ENCODE measurements around the gene PAPPA2.

PAPPA2 gene

DNA sequence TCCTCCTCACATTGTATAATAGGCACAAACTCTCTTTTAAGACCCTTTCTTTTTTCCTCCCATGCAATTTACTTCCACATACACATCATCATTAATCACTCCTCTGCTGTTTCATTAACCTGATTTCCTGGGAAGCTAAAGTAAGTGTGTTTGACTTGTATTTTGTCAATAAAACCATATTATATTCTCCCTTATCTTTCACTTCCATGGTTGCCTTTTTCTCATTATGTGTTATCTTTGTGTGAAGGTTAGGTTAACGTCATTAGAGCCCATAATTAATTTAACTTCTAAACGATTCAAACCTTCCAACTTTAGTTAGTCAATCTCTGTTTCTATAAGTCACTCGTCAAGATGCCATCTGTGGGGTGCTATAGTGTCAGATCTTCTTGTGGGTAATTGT lies 313.0 kb downstream of the PAPPA2 start:
- no peak for DNase-seq
- intact Hi-C loops (cut with DNase I): no loop called here

- no peak for DNase-seq
- intact Hi-C loops (cut with DNase I): no loop called here
Measured at GRCh38 chr1:176778056-176778455, 315.1 kb downstream of the PAPPA2 start.

- no peak for DNase-seq
- intact Hi-C loops (cut with DNase I): no loop called here
Measured at GRCh38 chr1:176779992-176780328, 317.0 kb downstream of the PAPPA2 start.

DNA sequence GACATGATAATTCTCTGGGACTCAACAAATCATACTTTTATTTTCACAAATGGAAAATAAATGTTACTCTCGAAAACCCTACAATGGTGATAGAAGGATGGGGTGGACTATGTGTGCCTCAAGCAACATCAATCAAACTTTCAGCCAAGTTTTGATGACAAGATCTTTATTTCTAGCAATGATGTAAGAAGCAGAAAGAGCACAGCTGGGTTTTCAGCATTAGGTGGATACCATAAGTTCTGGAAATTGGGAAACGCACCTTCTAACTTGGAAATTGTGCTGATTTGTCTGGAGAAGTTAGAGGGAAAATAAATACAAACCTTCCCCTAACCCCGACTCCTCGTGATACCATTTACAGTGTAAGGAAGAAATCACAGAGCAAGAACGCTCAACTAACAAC lies 320.3 kb downstream of the PAPPA2 start:
- no peak for DNase-seq
- intact Hi-C loops (cut with DNase I): no loop called here

- DNase-seq: no peak
- intact Hi-C loops (cut with DNase I): no loop called here
Measured at GRCh38 chr1:176785056-176785455, 322.1 kb downstream of the PAPPA2 start.

DNA sequence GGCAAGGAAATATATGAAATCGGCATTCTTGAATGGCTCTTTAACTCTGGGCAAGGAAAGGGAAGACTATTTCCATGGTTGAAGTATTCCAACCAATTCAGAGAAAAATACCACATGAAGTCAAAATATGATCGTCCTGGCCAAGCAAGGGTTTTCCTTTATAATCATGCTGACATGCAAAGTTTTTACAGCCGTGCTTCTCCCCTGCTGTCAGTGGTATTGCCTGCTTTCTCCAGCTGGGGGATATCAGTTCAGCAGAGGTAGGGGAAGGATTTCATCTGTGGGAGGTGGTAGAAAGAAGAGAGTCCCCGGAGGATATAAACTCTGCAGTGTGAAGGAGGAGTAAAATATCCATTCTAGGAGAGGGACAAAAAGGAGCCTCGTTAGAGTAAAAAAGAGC lies 322.8 kb downstream of the PAPPA2 start:
- DNase-seq: no peak
- intact Hi-C loops (cut with DNase I): no loop called here

DNA sequence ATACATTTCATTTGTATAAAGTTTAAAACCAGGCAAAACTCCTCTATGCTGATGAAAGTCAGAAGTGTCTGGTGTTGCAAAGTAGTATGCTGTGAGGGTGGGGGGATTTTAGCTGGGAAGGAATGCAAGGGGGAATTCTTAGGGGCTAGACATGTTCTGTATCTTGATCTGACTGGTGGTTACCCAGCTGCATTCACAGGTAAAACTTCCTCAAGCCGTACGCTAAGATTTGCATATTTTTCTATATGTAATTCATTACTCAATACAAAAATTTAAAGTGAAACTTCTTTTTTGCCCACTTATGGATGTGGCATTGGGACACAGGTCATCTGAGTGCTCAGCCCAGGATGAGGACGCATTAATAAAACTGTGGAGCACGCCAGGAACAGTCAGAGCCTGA lies 323.3 kb downstream of the PAPPA2 start:
- intact Hi-C loops (cut with DNase I): no loop called here
- no peak for DNase-seq

GRCh38 chr1:176789571-176790090 lies 326.7 kb downstream of the PAPPA2 start:
- intact Hi-C loops (cut with DNase I): no loop called here
- no peak for DNase-seq

DNA sequence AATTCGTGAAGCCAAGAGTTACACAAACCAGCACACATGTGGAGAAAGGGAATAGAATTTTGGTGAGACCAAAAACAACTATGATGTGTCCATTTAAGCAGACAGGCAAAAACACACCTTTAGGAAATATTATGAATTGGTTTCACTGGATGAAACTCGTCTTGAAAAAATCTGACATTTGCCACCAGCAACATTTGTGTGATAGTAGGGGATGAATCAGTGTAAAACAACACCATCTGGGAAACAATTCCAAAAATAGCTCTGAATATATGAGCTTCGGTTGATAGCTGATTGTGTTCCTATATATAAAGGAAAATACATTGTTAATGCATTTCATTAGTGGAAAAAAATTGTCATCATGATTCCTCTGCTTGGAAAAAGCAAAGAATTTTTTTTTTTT lies 327.8 kb downstream of the PAPPA2 start:
- intact Hi-C loops (cut with DNase I): no loop called here

DNA sequence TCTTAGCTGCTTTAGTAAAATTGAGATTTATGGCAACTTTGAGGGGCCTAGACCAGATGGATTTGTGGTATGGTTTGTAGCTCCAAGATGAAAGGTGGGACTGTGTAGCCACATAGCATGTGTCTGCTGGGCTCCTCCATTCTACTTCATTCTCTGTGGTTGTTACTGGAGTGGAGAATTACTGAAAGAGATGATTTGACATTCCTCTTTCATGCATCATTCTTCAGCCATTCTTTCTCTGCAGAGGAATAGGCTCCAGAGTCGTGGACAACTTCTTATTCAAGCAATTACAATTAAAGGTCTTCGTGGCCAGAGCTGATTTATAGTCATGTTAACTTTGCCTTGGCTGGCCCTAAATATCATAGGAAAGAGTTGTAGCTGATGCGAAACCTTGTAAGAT lies 328.9 kb downstream of the PAPPA2 start:
- DNase-seq: no peak
- intact Hi-C loops (cut with DNase I): no loop called here

More for the DNA sequence above, 327.8 kb downstream of the PAPPA2 start:
- DNase-seq: no peak

GRCh38 chr1:176794897-176795508 lies 332.0 kb downstream of the PAPPA2 start:
- DNase-seq: no peak
- intact Hi-C loops (cut with DNase I): no loop called here

- intact Hi-C loops (cut with DNase I): no loop called here
- DNase-seq: no peak
Measured at GRCh38 chr1:176795929-176796328, 333.0 kb downstream of the PAPPA2 start.

DNA sequence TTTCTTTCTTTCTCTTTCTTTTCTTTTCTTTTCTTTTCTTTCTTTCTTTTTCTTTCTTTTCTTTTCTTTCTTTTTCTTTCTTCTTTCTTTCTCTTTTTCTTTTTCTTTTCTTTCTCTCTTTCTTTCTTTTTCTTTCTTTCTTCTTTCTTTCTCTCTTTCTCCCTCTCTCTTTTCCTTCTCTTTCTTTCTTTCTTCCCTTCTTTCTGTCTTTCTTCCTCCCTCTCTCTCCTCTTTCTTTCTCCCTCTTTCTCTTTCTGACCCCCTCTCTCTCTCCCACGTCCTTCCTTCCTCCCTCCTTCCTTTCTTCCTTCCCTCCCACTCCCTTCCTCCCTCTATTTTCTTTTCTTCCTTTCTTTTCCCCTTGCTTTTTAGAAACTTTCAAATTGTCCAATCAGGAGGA lies 333.6 kb downstream of the PAPPA2 start:
- intact Hi-C loops (cut with DNase I): no loop called here
- no peak for DNase-seq

- DNase-seq: no peak
- intact Hi-C loops (cut with DNase I): no loop called here
Measured at GRCh38 chr1:176799327-176799726, 336.4 kb downstream of the PAPPA2 start.

DNA sequence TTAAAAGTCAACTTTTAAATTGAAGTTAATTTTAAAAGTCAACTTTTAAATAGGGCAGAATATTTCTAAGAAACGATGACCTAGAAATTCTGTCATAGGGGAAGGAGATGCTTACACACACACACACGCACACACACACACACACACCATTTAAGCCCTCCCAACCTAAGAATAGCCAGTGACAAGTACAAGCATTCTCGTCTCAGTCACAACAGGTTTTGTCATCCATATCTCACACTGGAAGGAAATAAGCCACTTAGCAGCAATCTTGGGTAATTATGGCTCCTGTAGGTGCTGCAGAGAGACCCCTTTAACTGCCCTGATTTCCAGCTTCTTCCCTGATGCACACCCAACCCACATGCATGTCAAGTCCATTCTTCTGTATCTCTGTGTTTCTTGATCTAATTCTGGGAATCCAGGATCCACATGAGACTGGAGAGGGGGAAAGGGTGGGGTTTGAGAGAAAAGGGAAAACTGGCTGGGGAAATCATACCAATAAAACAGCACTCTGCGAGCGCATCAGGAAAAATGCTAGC lies 338.1 kb downstream of the PAPPA2 start:
- DNase-seq: no peak
- intact Hi-C loops (cut with DNase I): no loop called here

DNA sequence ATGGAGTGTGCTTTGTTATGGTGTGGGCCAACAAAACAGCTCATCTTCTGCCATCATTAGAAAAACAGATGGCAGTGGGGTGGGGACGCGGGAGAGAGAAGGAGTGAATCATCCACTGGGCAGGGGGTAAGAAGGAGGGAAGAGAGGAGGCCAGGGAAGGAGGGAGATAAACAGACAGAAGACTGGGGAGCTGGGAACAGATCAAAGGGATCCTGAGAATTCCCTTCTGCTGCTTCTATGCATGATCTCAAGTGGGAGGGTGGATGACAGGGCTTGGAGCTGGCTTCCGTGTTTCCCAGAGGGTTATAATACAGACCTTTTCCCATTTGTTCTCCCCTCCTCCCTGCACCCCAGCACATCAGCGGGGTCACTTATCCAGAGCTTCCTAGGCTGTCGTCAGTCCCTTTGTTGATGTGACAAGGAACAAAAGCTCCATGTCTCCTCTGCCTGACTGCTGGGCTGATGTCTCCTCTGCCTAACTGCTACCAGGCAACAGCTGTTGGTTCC lies 338.6 kb downstream of the PAPPA2 start:
- no peak for DNase-seq
- intact Hi-C loops (cut with DNase I): no loop called here

DNA sequence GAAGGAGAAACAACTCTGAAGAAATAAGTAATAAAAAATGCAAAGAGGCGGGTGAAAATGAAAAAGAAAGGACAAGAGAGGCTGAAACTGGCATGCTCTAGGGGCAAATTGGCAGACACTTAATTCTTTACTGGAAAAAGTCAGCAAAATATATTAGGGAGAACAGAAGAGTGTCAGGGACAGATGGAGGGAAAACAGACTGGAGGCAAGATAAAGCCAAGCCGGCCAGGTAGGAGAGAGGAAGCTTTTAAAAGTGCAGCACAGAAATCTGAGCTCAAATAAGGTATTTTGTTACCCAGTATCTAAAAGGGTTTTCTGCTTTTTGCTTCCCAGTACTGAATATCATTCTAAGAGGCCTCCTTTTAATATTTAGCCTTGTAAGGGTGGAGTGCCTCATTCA lies 339.3 kb downstream of the PAPPA2 start:
- no peak for DNase-seq
- intact Hi-C loops (cut with DNase I): no loop called here

GRCh38 chr1:176803042-176803441 lies 340.1 kb downstream of the PAPPA2 start:
- intact Hi-C loops (cut with DNase I): no loop called here
- DNase-seq: no peak

GRCh38 chr1:176803596-176803995 lies 340.6 kb downstream of the PAPPA2 start:
- intact Hi-C loops (cut with DNase I): no loop called here
- no peak for DNase-seq

DNA sequence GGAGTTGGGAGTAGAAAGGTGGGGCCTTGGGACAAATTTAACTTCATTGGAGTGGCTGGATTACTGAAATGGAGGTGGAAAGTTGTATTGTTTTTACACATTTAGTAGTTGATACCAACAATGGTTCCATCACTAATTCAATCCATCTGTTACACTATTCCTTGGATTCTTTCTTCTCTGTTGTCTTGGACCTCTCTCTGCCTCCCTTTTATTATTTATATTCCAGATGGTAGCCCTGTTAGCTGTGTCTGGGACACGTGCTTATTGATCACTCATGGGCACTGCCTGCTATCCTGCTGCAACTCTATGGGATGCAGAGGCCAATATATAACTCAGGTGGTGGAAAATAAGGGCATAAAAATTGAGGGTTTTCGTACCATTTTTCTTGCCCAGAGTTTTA lies 346.3 kb downstream of the PAPPA2 start:
- no peak for DNase-seq
- intact Hi-C loops (cut with DNase I): no loop called here

GRCh38 chr1:176811511-176812288 lies 348.7 kb downstream of the PAPPA2 start:
- no peak for DNase-seq
- intact Hi-C loops (cut with DNase I): no loop called here

Measured in head of caudate nucleus (tissue), 42 donors.